MM.1S (cell line): ENCODE results near the gene CTSD.

ENCODE experiments used
- DNase-seq: peaks from one replicate; pipeline ENCODE4 v3.0.0-alpha.2; 2015
- H2AFZ ChIP-seq: fragments of 300-600 bp; sonication (generic); 2 replicates; pipeline ENCODE4 v1.6.0; 2016; ENCODE audit warnings: antibody characterized with exemption, low read length
- H3F3A ChIP-seq: fragments of 300-600 bp; sonication (generic); 2 replicates; pipeline ENCODE4 v1.6.1; 2016; ENCODE audit warnings: mild to moderate bottlenecking, antibody characterized with exemption, low read length, moderate library complexity, mixed read lengths; ENCODE audit not compliant: insufficient read depth
- H3K27ac ChIP-seq: fragments of 300-600 bp; sonication (generic); 2 replicates; pipeline ENCODE4 v1.5.1; 2016; ENCODE audit warnings: mild to moderate bottlenecking, low read length
- H3K27me3 ChIP-seq: fragments of 300-600 bp; sonication (generic); replicated peaks from 2 replicates; pipeline ENCODE4 v1.6.0; 2016; ENCODE audit warnings: low read length; ENCODE audit not compliant: insufficient read depth
- H3K36me3 ChIP-seq: fragments of 300-600 bp; sonication (generic); replicated peaks from 2 replicates; pipeline ENCODE4 v1.6.1; 2016; ENCODE audit warnings: mild to moderate bottlenecking, low read length, mixed read lengths; ENCODE audit not compliant: insufficient read depth
- H3K4me1 ChIP-seq: fragments of 300-600 bp; sonication (generic); 2 replicates; pipeline ENCODE4 v1.6.1; 2016; ENCODE audit warnings: low read length, mixed read lengths
- H3K4me2 ChIP-seq: fragments of 300-600 bp; sonication (generic); 2 replicates; pipeline ENCODE4 v1.6.0; 2016; ENCODE audit warnings: low read depth, low read length
- H3K4me3 ChIP-seq: fragments of 300-600 bp; sonication (generic); 2 replicates; pipeline ENCODE4 v1.5.1; 2016; ENCODE audit warnings: low read length, mixed read lengths
- H3K79me2 ChIP-seq: fragments of 300-600 bp; sonication (generic); 2 replicates; pipeline ENCODE4 v1.6.1; 2016; ENCODE audit warnings: mixed run types, low read length, mixed read lengths
- H3K9ac ChIP-seq: fragments of 300-600 bp; sonication (generic); 2 replicates; pipeline ENCODE4 v1.6.1; 2016; ENCODE audit warnings: low read length, mixed read lengths
- H3K9me2 ChIP-seq: fragments of 300-600 bp; sonication (generic); replicated peaks from 2 replicates; pipeline ENCODE4 v1.6.1; 2016; ENCODE audit warnings: mild to moderate bottlenecking, low read length, mixed read lengths; ENCODE audit not compliant: insufficient read depth
- H3K9me3 ChIP-seq: fragments of 300-600 bp; sonication (generic); replicated peaks from 2 replicates; pipeline ENCODE4 v1.6.1; 2016; ENCODE audit warnings: mild to moderate bottlenecking, low read length, mixed read lengths; ENCODE audit not compliant: insufficient read depth
- H4K20me1 ChIP-seq: fragments of 300-600 bp; sonication (generic); 2 replicates; pipeline ENCODE4 v1.6.1; 2016; ENCODE audit warnings: mild to moderate bottlenecking, low read length, moderate library complexity, mixed read lengths; ENCODE audit not compliant: insufficient read depth
- CTCF ChIP-seq: fragments of 300-600 bp; sonication (generic); IDR thresholded peaks from 2 replicates; pipeline ENCODE4 v1.5.1; 2016; ENCODE audit warnings: antibody characterized with exemption, low read length, mixed read lengths
- EZH2 ChIP-seq: fragments of 300-600 bp; sonication (generic); optimal IDR thresholded peaks from 2 replicates; pipeline ENCODE3; 2017; ENCODE audit warnings: low read depth, mild to moderate bottlenecking, antibody characterized with exemption, low read length, mixed read lengths
- EZH2phosphoT487 ChIP-seq: fragments of 300-600 bp; sonication (generic); IDR thresholded peaks from 2 replicates; pipeline ENCODE4 v1.6.1; 2018; ENCODE audit warnings: antibody characterized with exemption, low read length

The CTSD gene

GRCh38 chr11:1737080-1737757 lies 26.5 kb downstream of the CTSD start:
- no peaks in the 10 kb centered on the region for H4K20me1 ChIP-seq
- no peaks in the 10 kb centered on the region for H3K36me3 ChIP-seq
- no peaks in the 10 kb centered on the region for H3K9me2 ChIP-seq
- H3K4me3 ChIP-seq, result no peak overlapping the region
- TF ChIP-seq EZH2 (no peak), CTCF (no peak), EZH2phosphoT487 (no peak)
- H3F3A ChIP-seq, result no peaks in the 10 kb centered on the region
- peaks cover 97% of the 10 kb centered on the region for H3K27me3 ChIP-seq
- no peak overlapping the region for H3K9ac ChIP-seq
- no peak overlapping the region for H3K27ac ChIP-seq
- H3K4me1 ChIP-seq, result no peaks in the 10 kb centered on the region
- H2AFZ ChIP-seq, result no peak overlapping the region
- no peak for DNase-seq
- no peaks in the 10 kb centered on the region for H3K9me3 ChIP-seq
- H3K79me2 ChIP-seq, result no peaks in the 10 kb centered on the region
- H3K4me2 ChIP-seq, result no peak overlapping the region

GRCh38 chr11:1736447-1736992 lies 27.2 kb downstream of the CTSD start:
- H3F3A ChIP-seq, result no peaks in the 10 kb centered on the region
- no peak overlapping the region for H3K27ac ChIP-seq
- no peak for TF ChIP-seq CTCF
- no peak for TF ChIP-seq EZH2
- no peak for TF ChIP-seq EZH2phosphoT487
- H3K4me2 ChIP-seq, result no peak overlapping the region
- no peaks in the 10 kb centered on the region for H4K20me1 ChIP-seq
- H3K9ac ChIP-seq, result no peak overlapping the region
- H2AFZ ChIP-seq, result no peak overlapping the region
- no peaks in the 10 kb centered on the region for H3K79me2 ChIP-seq
- H3K36me3 ChIP-seq, result no peaks in the 10 kb centered on the region
- H3K27me3 ChIP-seq, result peaks cover 94% of the 10 kb centered on the region
- DNase-seq, result no peak
- H3K4me3 ChIP-seq, result no peak overlapping the region
- no peaks in the 10 kb centered on the region for H3K4me1 ChIP-seq
- H3K9me3 ChIP-seq, result no peaks in the 10 kb centered on the region
- H3K9me2 ChIP-seq, result no peaks in the 10 kb centered on the region

GRCh38 chr11:1735271-1735670 lies 28.5 kb downstream of the CTSD start:
- H3K9ac ChIP-seq, result no peak overlapping the region
- H3K27me3 ChIP-seq, result peaks cover 91% of the 10 kb centered on the region
- H3K9me2 ChIP-seq, result no peaks in the 10 kb centered on the region
- TF ChIP-seq CTCF (no peak), EZH2phosphoT487 (no peak), EZH2 (peak; percentile 64)
- H4K20me1 ChIP-seq, result no peaks in the 10 kb centered on the region
- no peaks in the 10 kb centered on the region for H3F3A ChIP-seq
- no peak overlapping the region for H3K27ac ChIP-seq
- H3K9me3 ChIP-seq, result no peaks in the 10 kb centered on the region
- no peaks in the 10 kb centered on the region for H3K4me1 ChIP-seq
- no peak overlapping the region for H2AFZ ChIP-seq
- H3K4me2 ChIP-seq, result no peak overlapping the region
- DNase-seq, result no peak
- no peaks in the 10 kb centered on the region for H3K79me2 ChIP-seq
- no peak overlapping the region for H3K4me3 ChIP-seq
- H3K36me3 ChIP-seq, result no peaks in the 10 kb centered on the region
